Measurements from ENCODE around the gene YWHAQ. TPM values are rescaled to one million over a fixed set of nuclear protein-coding genes. Genes with fewer than 3 reads are reported as not detected.

YWHAQ gene
- total RNA-seq, 1 experiment from 2014 or later = 587 TPM

DNA sequence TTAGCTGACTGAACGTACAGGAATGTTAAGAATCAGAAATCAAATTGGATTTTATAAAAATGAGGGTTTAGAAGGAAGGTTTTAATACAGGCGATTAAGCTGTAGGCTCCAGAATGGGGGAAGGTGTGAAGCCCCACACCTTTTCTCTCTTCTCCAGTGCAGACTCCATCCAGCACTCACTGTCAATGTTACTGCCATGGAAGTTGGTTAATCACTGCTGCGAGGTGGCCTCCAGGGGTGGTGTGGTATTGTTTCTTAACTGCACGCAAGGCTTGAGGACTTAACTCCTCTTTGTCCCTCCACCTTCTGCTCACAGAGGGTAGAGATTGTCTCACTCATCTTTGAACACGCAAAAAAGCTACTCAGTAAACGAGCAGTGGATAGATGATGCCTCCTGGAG, 26.9 kb upstream of the YWHAQ start:
- no peak for DNase-seq (ENCODE audit: low read depth)

DNA sequence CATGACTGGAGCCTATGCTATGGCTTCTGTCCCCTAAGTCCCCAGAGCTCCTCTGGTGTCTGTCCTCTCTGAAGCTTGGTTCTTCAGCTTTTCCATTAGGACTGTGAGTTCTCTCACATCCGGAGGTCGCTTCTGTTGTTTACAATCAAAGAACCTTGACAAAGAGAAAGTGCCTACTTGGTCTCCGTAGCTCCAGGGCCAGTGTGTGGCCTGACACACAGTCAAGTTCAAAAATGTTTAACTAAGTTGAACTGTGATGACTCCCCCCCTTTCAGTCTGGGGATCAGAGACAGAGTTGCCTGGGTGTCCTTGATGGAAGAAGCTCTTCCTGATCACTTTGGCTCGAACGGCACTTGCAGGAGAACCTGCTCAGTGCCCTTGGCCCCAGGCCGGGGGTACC, 26.3 kb upstream of the YWHAQ start:
- DNase-seq (ENCODE audit: low read depth) = no peak
- in situ Hi-C loops (cut with HindIII; ENCODE audit: low pct_unique_long_range_greater_than_20kb, low sequenced_read_pairs) = no loop called here

More for the DNA sequence above, 26.9 kb upstream of the YWHAQ start:
- in situ Hi-C loops (cut with HindIII; ENCODE audit: low pct_unique_long_range_greater_than_20kb, low sequenced_read_pairs) = no loop called here

DNA sequence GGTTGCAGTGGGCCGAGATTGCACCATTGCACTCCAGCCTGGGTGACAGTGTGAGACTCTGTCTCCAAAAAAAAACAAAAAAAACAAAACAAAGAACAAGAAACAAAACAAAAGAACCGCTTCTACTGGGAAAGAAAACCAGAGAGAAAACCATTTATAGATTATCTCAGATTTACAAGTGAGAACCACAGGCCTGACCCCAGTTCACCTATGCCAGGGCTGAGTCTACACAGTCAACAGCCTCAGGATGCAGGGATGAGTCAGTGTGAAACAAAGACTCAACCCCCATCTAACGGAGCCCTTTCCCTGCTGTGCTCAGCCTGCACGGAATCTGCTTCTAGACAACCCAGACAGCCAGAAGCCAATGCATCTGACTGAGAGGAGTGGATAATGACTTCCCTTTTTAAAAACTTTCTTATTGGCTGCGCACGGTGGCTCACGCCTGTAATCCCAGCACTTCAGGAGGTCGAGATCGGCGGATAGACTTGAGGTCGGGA, 25.5 kb upstream of the YWHAQ start:
- in situ Hi-C loops (cut with HindIII; ENCODE audit: low pct_unique_long_range_greater_than_20kb, low sequenced_read_pairs) = no loop called here
- DNase-seq (ENCODE audit: low read depth) = peak; percentile 86

DNA sequence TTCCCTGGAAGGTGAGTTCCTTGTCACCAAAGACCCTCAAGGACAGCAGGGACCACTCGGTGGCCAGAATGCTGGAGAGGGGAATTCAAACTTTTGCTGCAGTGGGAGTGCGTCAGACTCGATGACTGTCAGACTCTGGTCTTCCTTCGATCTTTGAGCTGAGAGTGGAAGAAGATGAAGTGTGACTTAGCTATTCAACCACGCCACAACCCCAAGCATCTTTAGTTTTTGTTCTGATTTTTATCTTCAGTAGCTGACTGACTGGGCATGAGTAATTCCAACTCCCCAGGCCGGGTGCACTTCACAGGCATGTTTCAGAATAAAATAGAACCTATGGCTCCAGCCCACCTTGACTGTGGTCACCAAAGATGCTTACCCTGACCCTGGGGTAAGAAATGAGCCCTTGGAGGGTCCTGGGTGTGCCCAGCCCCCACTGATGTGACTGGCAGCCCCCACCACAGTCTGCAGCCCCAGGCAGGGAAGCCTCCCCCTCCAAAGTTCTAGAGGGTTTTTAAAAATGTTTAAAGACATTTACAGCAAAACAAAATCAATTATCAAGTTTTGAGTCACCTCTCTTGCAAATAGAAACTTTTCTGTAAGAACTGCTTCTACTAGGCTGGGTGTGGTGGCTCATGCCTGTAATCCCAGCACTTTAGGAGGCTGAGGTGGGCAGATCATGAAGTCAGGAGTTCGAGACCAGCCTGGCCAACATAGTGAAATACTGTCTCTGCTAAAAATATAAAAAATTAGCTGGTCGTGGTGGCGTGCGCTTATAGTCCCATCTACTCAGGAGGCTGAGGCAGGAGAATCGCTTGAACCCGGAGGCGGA, 24.9 kb upstream of the YWHAQ start:
- in situ Hi-C loops (cut with HindIII; ENCODE audit: low pct_unique_long_range_greater_than_20kb, low sequenced_read_pairs) = no loop called here
- DNase-seq (ENCODE audit: low read depth) = peak; percentile 46

DNA sequence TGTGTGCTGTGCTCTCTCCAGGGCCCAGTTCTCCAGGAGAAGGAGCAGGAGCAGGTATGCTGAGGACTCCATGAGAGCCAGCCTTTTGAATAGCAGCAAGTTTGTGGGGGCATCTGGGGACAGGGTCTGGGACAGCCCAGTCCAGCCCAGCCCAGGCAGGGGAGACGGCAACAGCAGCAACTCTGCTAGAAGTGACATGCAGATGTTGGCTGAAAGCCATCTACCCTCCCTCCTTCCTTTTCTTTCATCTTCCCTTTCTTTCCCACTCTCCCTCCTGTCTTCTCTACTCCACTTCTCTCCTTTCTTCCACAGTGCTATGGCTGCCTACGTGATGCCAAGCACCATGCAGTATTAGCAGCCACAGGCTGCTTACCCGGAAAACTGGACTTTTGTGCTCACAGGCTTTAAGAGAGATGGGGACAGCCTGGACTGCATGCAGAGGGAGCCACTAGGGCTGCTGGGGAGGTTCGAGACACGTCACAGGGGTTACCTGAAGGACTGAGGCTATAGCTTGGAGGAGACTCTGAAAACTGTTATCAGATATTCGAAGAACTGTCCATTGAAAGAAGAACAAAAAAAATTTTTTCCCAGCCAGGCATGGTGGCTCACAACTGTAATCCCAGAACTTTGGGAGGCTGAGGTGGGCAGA, 23.8 kb upstream of the YWHAQ start:
- in situ Hi-C loops (cut with HindIII; ENCODE audit: low pct_unique_long_range_greater_than_20kb, low sequenced_read_pairs) = no loop called here
- DNase-seq (ENCODE audit: low read depth) = no peak

DNA sequence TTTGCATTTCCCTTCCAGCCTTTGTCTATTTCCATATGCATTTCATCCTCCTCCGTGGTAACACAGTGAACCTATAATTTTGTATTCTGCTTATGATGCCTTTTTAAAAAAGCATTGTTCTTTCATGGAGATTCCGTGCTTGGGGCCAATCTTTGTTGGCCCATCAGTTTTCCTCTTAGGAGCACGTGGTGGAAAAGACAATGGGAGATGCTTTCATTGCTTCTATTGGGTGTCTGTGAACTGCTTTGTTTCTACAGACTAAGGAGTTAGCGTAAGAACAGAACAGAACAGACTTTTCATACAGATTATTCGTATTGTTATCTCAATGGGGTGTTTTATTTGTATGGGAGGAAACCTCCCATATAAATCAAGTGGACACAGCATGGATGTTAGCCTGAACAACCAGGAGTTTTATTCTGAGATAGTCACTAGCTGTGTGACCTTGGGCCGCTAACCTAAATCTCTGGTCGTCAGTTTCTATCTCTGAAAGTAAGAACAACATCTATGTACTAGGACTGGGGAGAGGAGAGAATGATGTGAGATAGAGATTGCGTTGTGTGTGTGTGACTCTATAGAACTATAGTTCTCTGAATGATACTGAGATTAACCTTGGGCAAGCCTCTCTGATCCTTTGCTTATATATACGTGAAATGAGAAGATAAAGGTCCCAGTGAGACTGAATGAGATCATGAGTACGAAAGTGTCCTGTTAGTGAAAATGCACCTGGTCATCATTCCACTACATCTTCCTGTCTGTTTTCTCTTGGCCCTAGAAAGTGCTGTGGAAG, 22.9 kb upstream of the YWHAQ start:
- in situ Hi-C loops (cut with HindIII; ENCODE audit: low pct_unique_long_range_greater_than_20kb, low sequenced_read_pairs) = no loop called here
- DNase-seq (ENCODE audit: low read depth) = no peak

DNA sequence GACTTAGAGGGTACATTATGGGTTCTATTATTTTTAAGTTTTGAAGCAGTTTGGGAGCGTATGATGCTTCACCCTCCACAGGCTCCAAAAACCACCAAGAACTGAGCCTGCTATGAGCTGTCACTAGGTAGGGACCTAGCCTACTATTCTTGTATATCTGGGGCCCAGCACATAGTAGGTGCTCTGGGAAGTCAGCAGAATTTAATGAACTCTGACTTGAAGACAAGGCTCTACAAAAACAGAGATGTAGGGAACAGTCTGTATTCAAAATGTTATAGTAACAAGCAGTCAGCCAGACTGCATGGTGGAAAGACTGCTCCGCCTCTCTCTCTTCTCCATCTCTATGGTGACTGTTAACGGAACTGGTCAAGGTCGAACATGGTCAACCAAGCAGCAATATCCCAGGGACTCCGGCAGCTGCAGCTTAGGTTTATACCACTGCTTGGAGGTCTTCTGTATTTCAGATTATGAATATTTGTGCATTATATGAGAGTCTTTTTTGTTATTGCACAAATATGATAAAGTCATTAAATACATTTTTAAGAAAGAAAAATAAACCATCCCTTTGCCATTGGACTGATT, 22.2 kb upstream of the YWHAQ start:
- in situ Hi-C loops (cut with HindIII; ENCODE audit: low pct_unique_long_range_greater_than_20kb, low sequenced_read_pairs) = no loop called here

DNA sequence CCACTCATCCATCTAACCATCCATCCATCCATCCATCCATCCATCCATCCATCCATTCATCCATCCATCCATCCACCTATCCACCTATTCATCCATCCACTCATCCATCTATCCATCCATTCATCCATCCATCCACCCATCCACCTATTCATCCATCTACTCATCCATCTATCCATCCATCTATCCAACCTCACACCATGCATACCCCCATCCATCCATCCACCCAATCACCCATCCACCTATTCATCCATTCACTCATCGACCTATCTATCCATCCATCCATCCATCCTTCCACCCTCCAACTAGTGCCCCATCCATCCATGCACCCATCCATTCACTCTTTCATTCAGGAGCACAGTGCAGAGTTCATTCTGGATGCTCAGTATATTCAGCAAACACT, 21.5 kb upstream of the YWHAQ start:
- no peak for DNase-seq (ENCODE audit: low read depth)
- in situ Hi-C loops (cut with HindIII; ENCODE audit: low pct_unique_long_range_greater_than_20kb, low sequenced_read_pairs) = no loop called here

More for the DNA sequence above, 22.2 kb upstream of the YWHAQ start:
- DNase-seq (ENCODE audit: low read depth) = peak; percentile 50

DNA sequence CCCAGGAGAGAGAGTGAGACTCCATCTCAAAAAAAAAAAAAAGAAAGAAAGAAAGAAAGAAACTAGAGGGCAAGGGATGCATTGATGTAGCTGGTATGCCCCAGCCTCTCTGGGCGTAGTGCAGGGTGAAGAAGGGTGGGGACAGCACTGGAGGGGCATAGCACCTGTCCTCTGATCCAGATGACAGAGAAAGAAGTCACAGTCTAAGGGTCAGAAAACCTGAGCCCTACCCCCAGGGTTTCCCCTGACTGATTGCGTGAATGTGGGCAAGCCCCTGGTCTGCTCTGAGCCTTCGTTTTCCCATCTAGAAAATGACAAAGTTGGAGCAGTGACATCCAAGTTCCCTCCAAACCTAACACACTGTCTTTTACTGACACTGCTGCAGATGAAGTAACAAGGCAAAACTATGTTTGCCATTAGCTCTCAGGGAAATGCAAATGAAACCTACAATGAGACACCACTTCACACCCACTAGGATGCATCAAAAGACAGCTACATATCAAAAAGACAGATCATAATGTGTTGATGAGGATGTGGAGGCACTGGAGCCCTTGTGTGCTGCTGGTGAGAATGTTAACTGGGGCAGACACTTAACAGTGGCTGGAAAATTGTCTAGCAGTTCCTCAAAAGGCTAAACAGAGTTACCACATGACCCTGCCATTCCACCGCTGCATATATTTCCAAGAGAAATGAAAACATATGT, 19.5 kb upstream of the YWHAQ start:
- DNase-seq (ENCODE audit: low read depth) = no peak
- in situ Hi-C loops (cut with HindIII; ENCODE audit: low pct_unique_long_range_greater_than_20kb, low sequenced_read_pairs) = no loop called here

DNA sequence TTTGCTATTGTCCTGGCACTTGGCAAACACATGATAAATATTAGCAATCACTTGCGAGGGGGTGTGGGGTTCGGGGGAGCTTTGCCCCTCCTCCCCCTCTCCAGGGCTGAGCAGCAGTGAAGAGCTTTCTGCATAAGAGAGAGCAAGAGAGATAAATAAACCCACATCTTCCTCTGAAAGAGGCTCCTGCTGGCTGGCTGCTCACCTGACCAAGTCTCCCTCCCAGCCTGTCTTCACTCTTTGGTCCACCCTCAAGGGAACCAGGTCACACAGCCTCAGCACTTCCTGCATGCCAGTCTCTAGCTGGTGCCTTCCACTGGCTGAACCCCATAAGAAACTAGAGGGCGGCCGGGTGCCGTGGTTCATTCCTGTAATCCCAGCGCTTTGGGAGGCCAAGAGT, 18.5 kb upstream of the YWHAQ start:
- no peak for DNase-seq (ENCODE audit: low read depth)
- in situ Hi-C loops (cut with HindIII; ENCODE audit: low pct_unique_long_range_greater_than_20kb, low sequenced_read_pairs) = no loop called here

DNA sequence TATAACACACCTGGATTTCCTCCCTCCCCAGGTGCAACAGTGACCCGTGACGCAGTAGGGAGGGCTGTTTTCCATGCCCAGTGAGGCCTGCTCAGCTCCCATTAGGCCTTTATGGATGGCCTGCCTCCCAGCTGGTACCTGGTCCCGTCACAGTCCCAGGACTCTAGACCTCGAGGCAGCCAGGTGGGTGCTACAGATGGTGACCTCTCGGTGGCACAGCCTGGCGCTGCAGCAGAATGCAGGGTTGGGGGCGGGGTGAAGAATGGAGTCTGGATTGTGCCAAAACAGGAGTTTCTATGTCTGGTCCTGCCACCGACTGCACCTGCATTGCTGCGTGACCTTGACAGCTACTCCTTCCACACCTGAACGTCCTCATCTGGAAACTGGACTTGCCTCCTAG, 18.0 kb upstream of the YWHAQ start:
- no peak for DNase-seq (ENCODE audit: low read depth)
- in situ Hi-C loops (cut with HindIII; ENCODE audit: low pct_unique_long_range_greater_than_20kb, low sequenced_read_pairs) = no loop called here

DNA sequence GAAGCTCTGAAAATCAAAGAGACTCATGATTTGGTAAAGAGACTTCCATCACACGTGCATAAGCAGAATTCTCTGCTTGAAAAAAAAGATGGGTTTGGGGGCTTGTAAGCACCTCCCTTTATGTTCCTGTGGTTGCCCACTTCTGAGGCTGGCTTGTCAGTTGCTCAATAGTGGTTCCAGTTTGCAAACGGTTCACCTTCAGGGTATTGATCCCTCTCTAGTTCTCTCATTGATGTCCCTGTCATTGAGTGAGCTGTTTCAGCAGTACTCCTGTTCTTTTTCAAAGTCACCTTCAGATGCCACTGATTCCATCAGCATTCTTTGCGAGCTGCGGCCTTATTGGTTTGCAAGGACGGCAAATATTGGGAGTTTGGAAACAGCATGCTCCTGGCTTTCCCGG, 17.1 kb upstream of the YWHAQ start:
- DNase-seq (ENCODE audit: low read depth) = no peak
- in situ Hi-C loops (cut with HindIII; ENCODE audit: low pct_unique_long_range_greater_than_20kb, low sequenced_read_pairs) = no loop called here

DNA sequence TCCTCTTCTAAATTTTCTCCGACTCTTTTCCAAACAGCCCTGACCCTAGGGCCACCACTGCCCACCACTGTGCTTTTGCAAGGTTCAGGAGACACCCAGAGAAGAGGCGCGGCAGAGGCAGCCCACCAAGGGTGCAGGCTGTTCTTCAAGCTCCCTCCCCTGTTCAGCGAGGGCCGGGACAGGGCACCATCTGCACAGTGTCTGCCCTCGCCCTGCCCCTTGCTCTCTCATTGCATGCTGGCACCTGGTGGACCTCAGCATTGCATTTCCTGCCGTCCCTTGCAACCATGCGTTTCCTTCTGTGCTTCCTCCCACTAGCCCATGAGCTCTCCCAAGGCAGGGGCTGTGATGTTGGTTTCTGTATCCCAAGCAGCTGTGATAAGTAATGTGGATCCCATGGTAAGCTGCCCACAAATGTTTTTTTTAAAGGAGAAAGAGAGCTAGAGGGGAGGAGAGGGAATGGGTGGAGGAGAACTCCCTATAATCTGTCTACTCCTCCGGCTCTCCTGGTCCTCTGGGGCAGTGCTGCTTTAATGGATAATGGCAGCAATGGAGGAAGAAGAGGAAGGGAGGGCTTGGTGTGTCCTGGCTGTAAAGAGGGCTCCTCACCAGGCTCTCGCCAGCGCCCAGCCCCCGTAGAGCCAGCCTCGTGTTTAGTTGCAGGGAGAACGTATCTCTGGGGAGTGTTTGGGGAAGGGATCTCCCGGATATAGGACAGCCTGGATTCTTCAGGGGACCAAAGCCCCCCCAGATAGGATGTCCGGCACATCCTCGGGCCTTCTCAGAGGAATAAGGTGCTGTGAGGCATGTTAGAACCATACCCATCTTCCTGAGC, 15.6 kb upstream of the YWHAQ start:
- no peak for DNase-seq (ENCODE audit: low read depth)
- in situ Hi-C loops (cut with HindIII; ENCODE audit: low pct_unique_long_range_greater_than_20kb, low sequenced_read_pairs) = no loop called here

DNA sequence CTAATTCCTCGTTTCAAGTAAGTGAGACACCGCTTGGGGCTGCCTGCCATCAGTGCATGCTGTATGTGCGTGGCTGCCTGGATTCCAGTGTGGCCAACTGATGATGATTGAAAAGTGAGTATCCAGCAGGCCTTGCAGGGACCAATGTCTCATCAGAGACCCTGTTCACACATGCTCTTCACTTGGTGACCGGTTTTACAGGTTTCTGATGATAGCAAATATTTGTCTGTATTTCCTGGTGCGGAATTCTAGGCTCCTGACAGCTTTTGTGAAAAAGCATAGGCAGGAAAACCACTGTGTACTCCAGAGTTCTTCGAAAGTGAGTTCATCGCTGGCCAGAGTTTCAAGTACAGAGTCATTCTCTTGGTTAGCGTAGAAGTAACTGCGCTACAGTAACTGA, 13.8 kb upstream of the YWHAQ start:
- in situ Hi-C loops (cut with HindIII; ENCODE audit: low pct_unique_long_range_greater_than_20kb, low sequenced_read_pairs) = no loop called here
- DNase-seq (ENCODE audit: low read depth) = no peak

DNA sequence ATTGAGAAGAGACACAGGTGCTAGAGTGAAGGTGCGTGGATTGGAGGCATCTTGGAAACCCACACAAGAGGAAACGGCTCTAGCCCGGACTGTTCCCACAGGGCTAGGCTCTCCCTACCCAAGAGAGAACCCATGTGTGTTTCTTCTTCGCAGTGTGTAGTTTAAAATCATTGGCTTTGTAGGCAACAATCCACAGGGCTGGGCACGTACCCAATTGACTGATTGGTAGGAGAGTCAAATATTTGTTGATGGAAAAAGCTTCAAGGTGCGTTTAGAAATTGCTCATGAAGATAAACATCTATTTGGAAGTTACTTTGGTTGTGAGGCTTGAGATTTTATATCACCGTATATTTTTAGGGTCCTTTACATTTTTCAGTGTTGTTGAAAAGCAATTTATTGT, 13.2 kb upstream of the YWHAQ start:
- in situ Hi-C loops (cut with HindIII; ENCODE audit: low pct_unique_long_range_greater_than_20kb, low sequenced_read_pairs) = no loop called here
- DNase-seq (ENCODE audit: low read depth) = no peak

DNA sequence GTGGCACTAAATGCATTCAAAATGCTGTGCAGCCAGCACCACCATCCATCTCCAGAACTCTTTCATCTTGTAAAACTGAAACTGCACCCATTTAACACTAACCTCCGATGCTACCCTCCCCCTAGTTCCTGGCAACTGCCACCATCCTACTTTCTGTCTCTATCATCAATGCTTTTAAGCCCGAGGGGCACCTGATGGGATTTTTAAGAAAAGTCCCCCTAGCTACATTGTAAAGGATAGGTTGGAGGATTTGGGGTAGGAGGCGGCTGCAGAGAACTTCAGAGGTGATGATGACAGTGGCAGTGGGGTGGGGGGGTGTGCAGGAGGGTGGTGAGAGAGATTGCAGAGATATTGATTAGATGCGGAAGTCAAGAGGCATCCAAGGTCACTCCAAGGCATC, 10.8 kb upstream of the YWHAQ start:
- DNase-seq (ENCODE audit: low read depth) = no peak
- in situ Hi-C loops (cut with HindIII; ENCODE audit: low pct_unique_long_range_greater_than_20kb, low sequenced_read_pairs) = no loop called here

DNA sequence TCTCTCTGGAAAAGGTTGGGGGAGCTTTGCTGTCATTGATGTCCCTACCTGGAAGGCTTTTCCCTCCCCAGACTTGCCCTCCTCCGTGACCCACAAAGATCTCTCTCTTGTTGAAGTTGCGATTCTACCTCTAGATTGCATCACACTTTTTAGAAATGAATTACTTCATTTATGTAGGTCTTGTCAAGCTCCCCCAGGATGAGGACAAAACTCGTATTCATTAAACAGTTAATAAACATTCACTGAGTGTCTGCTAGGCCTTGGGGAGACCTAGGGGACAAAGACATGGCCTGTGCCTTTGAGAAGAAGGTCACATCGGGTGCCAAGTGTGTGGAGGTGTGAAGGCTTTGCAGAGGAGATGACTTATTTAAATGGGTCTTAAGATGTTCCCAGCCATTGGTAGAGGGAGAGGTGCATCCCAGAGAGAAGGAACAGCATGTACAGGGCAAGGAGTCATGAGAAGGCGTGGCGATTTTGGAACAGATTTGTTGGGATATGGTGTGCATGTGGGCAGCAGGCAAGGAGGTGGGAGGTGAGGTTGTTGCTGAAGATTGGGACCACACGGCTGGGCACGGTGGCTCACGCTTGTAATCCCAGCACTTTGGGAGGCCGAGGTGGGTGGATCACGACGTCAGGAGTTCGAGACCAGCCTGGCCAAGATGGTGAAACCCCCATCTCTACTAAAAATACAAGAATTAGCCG, 9.8 kb upstream of the YWHAQ start:
- in situ Hi-C loops (cut with HindIII; ENCODE audit: low pct_unique_long_range_greater_than_20kb, low sequenced_read_pairs) = no loop called here
- DNase-seq (ENCODE audit: low read depth) = no peak

All from Caki2 (cell line).